CD4-positive, alpha-beta T cell (primary cell): ENCODE measurements around the gene GALNT2. TPM values are rescaled to one million over a fixed set of nuclear protein-coding genes. Genes with fewer than 3 reads are reported as not detected.

Source experiments
- ATAC-seq: fragments of 200-7000 bp; cut with Tn5 transposase; one replicate; pipeline ENCODE4 v1.10.0; 2022; ENCODE audit warnings: mild to moderate bottlenecking; ENCODE audit not compliant: poor library complexity
- CTCF ChIA-PET: fragments of 350-600 bp; sonication (Branson Sonifier 250); formaldehyde crosslinking; loops from one replicate; lab custom pipeline; 2021; ENCODE audit warnings: antibody characterized with exemption, inconsistent platforms; lab: Charles Lee
- POLR2A ChIA-PET: fragments of 350-600 bp; sonication (Branson Sonifier 250); formaldehyde crosslinking; loops from one replicate; lab custom pipeline; 2021; ENCODE audit warnings: antibody characterized with exemption, inconsistent platforms; lab: Charles Lee
- DNase-seq, 14 experiments: peaks; one replicate each; pipeline ENCODE4 v3.0.0-alpha.2; 2013 to 2020; ENCODE audit warnings: mixed read lengths in 2 of 14
- H3K27ac ChIP-seq, 2 donors: one replicate each; pipeline versions ENCODE4 v1.5.1 to v1.7.0; 2013; ENCODE audit warnings: low read length in 2 of 2, low read depth in 1 of 2, mild to moderate bottlenecking in 1 of 2
- H3K27me3 ChIP-seq, 2 experiments: 1 replicate in 1 of 2; 2 replicates in 1 of 2; pipeline versions ENCODE4 v1.6.1 to v1.7.0; 2013; ENCODE audit warnings: low read length in 2 of 2, control low read depth in 1 of 2, mild to moderate bottlenecking in 1 of 2, moderate library complexity in 1 of 2; ENCODE audit not compliant: insufficient read depth in 2 of 2, control insufficient read depth in 1 of 2
- H3K36me3 ChIP-seq: one replicate; pipeline ENCODE4 v1.6.1; 2013; ENCODE audit warnings: low read length, control low read depth; ENCODE audit not compliant: insufficient read depth
- H3K4me1 ChIP-seq: one replicate; pipeline ENCODE4 v1.6.1; 2013; ENCODE audit warnings: low read length, control low read depth; ENCODE audit not compliant: insufficient read depth
- H3K4me3 ChIP-seq: one replicate; pipeline ENCODE4 v1.5.1; 2013; ENCODE audit warnings: mild to moderate bottlenecking, low read length, moderate library complexity
- H3K9me3 ChIP-seq, 2 experiments: 1 replicate in 1 of 2; 2 replicates in 1 of 2; pipeline versions ENCODE4 v1.6.1 to v1.7.0; 2013; ENCODE audit warnings: low read length in 2 of 2, mild to moderate bottlenecking in 2 of 2, control low read depth in 1 of 2, moderate library complexity in 1 of 2; ENCODE audit not compliant: control insufficient read depth in 1 of 2, insufficient read depth in 1 of 2
- H3K27ac Mint-ChIP-seq: one replicate; pipeline ENCODE4 v1.8.0; 2020; ENCODE audit warnings: mixed read lengths
- H3K27me3 Mint-ChIP-seq: one replicate; pipeline ENCODE4 v1.8.0; 2021; ENCODE audit warnings: mixed read lengths
- H3K36me3 Mint-ChIP-seq: one replicate; pipeline ENCODE4 v1.8.0; 2021; ENCODE audit warnings: low read depth, mixed read lengths
- H3K4me1 Mint-ChIP-seq: one replicate; pipeline ENCODE4 v1.8.0; 2021; ENCODE audit warnings: low read depth, mixed read lengths
- H3K4me3 Mint-ChIP-seq: one replicate; pipeline ENCODE4 v1.8.0; 2020; ENCODE audit warnings: mild to moderate bottlenecking, mixed read lengths
- H3K9me3 Mint-ChIP-seq: one replicate; pipeline ENCODE4 v1.8.0; 2020; ENCODE audit warnings: mixed read lengths
- CTCF ChIP-seq: fragments of 200-600 bp; IDR thresholded peaks from one replicate; pipeline ENCODE4 v1.8.0; 2022; ENCODE audit warnings: antibody characterized with exemption, mild to moderate bottlenecking
- intact Hi-C, 2 experiments: fragments of 100-400 bp; cut with DNase I in 1 of 2; cut with micrococcal nuclease in 1 of 2; formaldehyde crosslinking; loops; one replicate each; pipeline versions ENCODE4 v1.15.1 to v1.9.0; 2023 to 2025; cut with DNase I, micrococcal nuclease
- total RNA-seq, 174 experiments: library from RNA in 2 of 174; stranded (reverse) in 2 of 174; gene quantifications; one replicate each; pipeline ENCODE4 v1.2.3 and lab custom pipeline; 2021 to 2026

The GALNT2 gene
- total RNA-seq, 2 experiments from 2014 or later: 11.0 to 11.4 TPM

GRCh38 chr1:230025686-230026085 lies 41.4 kb upstream of the GALNT2 start:
- DNase-seq (no peak), ATAC-seq (no peak)
- H3K4me3 Mint-ChIP-seq: no peak overlapping the region
- H3K27me3 ChIP-seq: no peaks in the 10 kb centered on the region
- no peaks in the 10 kb centered on the region for H3K9me3 Mint-ChIP-seq
- H3K36me3 ChIP-seq: no peaks in the 10 kb centered on the region
- no peaks in the 10 kb centered on the region for H3K4me1 Mint-ChIP-seq
- H3K36me3 Mint-ChIP-seq: no peaks in the 10 kb centered on the region
- intact Hi-C loops: no loop called here
- POLR2A ChIA-PET: no interaction called here
- H3K4me1 ChIP-seq: peaks cover 6% of the 10 kb centered on the region
- no peaks in the 10 kb centered on the region for H3K9me3 ChIP-seq
- no peak overlapping the region for H3K27ac Mint-ChIP-seq
- CTCF ChIA-PET: no interaction called here
- H3K27ac ChIP-seq: no peak overlapping the region
- no peak overlapping the region for H3K4me3 ChIP-seq
- no peaks in the 10 kb centered on the region for H3K27me3 Mint-ChIP-seq
- no peak for TF ChIP-seq CTCF

DNA sequence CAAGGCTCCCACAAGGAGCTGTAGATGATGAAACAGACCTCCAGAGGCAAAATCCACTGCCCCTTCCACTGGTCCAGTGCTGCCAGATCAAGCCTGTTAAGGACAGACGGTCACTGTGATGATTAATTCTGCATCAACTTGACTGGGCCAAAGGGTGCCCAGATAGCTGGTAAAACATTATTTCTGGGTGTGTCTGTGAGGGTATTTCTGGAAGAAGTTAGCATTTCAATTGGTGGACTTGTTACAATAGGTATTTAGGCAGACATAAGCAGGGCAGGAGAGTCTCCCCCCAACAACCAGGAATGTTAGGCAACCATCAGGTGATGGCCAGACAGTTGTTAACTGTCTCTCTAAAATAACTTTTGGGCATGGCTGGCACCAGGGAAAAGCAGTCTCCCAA lies 40.9 kb upstream of the GALNT2 start:
- Mint-ChIP-seq H3K36me3 (no peaks in the 10 kb centered on the region), H3K9me3 (no peaks in the 10 kb centered on the region), H3K27me3 (no peaks in the 10 kb centered on the region), H3K27ac (no peak overlapping the region), H3K4me1 (no peaks in the 10 kb centered on the region), H3K4me3 (no peak overlapping the region)
- TF ChIP-seq CTCF: no peak
- Histone ChIP-seq H3K36me3 (no peaks in the 10 kb centered on the region), H3K4me1 (peaks cover 6% of the 10 kb centered on the region), H3K9me3 (no peaks in the 10 kb centered on the region), H3K27me3 (no peaks in the 10 kb centered on the region), H3K27ac (no peak overlapping the region), H3K4me3 (no peak overlapping the region)
- ChIA-PET POLR2A (no interaction called here), CTCF (no interaction called here)
- no peak for ATAC-seq
- intact Hi-C loops: no loop called here
- DNase-seq: no peak

DNA sequence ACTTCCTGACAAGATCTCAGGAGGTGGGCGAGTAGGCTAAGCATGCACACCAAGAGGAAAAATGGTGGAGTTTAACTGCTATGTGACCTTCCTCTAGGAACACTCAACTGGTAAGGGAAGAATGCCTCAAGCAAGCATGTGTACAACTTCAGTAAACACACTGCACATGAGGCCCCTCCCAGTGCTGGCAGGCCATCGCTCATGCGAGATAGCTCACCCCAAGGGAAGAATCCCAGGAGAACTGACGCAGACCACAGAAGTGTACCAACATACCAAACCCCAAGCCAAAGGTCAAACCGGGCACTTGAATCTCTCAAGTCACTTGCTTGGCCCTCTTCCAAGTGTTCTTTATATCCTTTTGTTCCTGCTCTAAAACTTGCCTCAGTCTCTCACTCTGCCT lies 40.5 kb upstream of the GALNT2 start:
- H3K27me3 Mint-ChIP-seq: no peaks in the 10 kb centered on the region
- TF ChIP-seq CTCF: no peak
- DNase-seq (no peak), ATAC-seq (no peak)
- no peaks in the 10 kb centered on the region for H3K4me1 Mint-ChIP-seq
- ChIA-PET CTCF (no interaction called here), POLR2A (no interaction called here)
- H3K27ac ChIP-seq: no peak overlapping the region
- no peaks in the 10 kb centered on the region for H3K36me3 ChIP-seq
- H3K36me3 Mint-ChIP-seq: no peaks in the 10 kb centered on the region
- H3K27ac Mint-ChIP-seq: no peak overlapping the region
- peaks cover 6% of the 10 kb centered on the region for H3K4me1 ChIP-seq
- no peaks in the 10 kb centered on the region for H3K9me3 Mint-ChIP-seq
- H3K9me3 ChIP-seq: no peaks in the 10 kb centered on the region
- no peaks in the 10 kb centered on the region for H3K27me3 ChIP-seq
- intact Hi-C loops: no loop called here
- no peak overlapping the region for H3K4me3 Mint-ChIP-seq
- H3K4me3 ChIP-seq: no peak overlapping the region
